SIG-M5 treated with dmso at 0.1 percent for 504 hours (cell line): ENCODE data around the gene P2RX2.
"Not testable (repeated sequence)": the region's sequence is repeated elsewhere in the genome, so short reads cannot be mapped to it uniquely, and the experiment has no call there.

ENCODE experiments used
- DNase-seq: peaks from one replicate; lab custom pipeline; 2025; ENCODE audit not compliant: unreplicated experiment; lab: John Stamatoyannopoulos, UW

Gene P2RX2

DNA sequence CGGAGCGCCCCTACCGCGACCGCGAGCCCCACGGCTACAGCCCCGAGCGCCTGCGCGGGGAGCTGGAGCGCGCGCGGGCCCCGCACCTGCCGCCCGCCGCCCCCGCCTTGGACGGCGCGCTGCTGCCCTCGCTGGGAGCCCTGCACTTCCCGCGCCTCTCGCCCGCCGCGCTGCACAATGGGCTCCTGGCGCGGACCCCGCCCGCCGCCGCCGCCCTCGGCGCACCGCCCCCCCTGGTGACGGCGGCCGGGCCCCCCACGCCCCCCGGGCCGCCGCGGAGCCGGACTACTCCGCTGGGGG lies 35.2 kb upstream of the P2RX2 start:
- DNase-seq = no peak

DNA sequence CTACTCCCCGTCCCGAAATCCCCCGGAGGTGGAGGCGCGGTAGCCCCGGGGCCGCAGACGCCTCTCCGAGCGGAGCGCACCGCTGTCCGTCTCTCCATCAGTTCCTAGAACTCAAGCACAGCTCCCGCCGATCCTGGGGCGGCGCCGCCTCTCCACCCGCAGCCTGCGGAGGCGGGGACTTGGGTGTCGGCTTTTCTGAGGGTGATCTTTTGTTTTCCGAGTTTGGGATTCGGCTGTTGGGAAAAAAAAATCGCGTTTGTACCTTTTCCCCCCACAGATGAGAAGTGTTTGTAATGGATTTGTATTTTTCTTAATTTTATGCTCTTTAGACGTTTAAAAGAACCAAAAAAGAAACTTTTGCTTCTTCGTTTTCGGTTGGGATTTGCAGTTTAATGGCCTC lies 34.8 kb upstream of the P2RX2 start:
- DNase-seq = no peak

DNA sequence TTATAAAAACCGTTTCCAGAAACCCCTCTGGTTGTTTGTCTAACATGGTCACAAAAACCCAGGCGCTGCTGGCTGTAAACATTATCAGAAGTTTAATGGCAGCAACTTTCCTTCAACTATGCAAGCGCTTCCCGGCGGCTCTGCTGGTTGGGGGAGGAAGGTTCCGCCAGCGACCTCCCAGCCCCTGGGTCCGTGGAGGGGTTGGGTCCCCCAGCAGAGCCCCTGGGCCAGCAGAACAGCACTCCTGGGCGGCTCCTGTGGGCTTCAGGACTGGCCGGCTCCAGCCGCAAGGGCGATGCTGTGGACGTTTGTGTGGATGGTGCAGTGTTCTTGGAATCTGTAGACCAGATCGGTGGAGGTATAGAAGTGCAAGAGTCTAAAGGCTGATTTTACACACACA lies 34.1 kb upstream of the P2RX2 start:
- DNase-seq = no peak

DNA sequence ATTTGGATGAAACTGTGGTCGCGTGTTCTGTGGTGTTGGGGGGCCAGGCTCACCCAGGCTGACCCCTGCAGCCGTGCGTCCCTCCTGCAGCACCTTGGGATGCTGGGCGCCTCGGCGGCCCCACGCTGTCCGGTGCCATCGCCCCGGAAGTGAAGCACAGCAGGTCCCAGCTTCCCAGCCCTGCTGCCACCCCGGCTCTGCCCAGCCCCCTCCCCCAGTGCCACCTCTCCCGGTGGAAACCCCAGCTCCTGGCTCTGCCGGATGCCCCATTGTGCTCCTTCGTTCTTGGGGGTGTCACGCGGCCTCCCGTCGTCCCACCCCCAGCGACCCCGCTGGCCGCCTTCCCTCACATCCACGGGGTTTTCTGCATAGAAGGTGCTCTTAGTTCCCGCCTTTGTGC lies 33.4 kb upstream of the P2RX2 start:
- DNase-seq = no peak

DNA sequence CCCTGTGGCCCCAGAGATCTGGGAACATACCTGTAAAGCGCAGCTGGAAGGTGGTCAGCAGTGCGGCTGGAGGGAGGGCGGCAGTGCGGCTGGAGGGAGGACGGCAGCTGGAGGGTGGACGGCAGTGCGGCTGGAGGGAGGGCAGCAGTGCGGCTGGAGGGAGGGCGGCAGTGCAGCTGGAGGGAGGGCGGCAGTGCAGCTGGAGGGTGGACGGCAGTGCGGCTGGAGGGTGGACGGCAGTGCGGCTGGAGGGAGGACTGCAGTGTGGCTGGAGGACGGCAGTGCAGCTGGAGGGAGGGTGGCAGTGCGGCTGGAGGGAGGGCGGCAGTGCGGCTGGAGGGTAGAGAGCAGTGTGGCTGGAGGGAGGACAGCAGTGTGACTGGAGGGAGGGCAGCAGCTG lies 31.6 kb upstream of the P2RX2 start:
- no peak for DNase-seq

DNA sequence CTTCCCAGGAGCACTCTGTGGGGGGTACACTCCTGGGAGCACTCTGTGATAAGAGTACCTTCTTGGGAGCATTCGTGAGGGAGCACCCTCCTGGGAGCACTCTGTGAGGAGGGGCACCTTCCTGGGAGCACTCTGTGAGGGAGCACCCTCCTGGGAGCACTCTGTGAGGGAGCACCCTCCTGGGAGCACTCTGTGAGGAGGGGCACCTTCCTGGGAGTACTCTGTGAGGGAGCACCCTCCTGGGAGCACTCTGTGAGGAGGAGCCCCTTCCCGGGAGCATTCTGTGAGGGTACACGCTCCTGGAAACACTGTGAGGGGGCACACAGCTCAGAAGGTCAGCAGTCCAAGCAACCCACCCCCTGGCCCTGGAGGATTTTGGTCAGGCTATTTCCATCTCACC lies 30.8 kb upstream of the P2RX2 start:
- DNase-seq = no peak

DNA sequence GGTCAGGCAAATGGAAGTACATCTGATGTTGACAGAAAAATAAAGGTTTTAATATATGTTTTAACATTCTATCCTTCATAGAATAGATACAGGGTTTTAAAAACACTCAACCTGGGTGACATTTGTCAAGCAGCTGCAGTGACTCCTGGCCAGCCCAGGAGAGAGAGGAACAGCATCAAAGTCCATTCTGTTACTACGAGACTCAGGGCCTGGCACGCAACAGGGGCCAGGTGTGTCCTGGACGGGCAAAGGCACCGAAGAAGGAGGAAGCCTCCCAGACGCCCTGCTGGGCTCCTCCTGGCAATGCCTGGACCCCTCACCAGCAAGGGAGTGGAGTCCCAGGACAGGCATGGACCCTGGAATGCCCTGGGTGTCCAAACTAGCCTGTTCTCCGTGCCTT lies 30.3 kb upstream of the P2RX2 start:
- DNase-seq = no peak

DNA sequence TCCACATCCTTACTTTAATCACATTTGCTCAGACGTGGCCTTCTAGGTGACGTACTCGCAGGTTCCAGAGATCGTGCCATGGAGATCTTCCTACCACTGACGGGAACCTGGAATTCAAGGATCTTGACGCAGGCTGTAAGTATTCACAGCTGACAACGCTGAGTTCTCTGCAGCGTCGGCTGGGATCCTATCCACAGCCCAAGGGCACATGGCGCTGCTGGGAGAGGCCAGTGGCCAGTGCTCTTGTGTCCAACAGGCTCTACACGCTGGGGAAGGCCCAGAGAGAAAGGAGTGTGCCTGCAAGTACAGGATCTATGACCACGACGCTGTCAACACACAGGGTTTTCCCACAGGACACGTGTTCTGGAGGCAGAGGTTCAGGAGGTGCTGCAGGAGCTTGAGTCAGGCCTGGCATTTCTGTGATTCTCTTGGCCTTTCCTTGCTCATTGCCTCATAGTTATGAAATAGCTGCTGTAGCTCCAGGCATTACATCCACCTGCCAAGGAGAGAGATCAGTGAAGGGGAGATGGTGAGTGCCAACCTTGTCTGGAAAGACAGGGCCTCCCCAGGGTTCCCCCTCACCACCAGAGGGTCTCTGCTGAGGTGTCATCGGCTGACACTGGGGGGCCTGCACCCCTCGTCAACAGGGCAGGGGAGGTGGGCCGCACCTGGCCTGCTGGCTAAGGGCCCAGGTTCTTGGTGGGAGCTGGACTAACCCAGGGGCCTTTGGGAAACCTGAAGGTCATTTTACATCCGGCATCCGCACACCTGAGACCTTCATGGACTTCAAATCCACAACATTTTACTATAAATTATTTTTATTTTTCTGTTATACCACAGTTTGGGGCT lies 29.5 kb upstream of the P2RX2 start:
- no peak for DNase-seq

DNA sequence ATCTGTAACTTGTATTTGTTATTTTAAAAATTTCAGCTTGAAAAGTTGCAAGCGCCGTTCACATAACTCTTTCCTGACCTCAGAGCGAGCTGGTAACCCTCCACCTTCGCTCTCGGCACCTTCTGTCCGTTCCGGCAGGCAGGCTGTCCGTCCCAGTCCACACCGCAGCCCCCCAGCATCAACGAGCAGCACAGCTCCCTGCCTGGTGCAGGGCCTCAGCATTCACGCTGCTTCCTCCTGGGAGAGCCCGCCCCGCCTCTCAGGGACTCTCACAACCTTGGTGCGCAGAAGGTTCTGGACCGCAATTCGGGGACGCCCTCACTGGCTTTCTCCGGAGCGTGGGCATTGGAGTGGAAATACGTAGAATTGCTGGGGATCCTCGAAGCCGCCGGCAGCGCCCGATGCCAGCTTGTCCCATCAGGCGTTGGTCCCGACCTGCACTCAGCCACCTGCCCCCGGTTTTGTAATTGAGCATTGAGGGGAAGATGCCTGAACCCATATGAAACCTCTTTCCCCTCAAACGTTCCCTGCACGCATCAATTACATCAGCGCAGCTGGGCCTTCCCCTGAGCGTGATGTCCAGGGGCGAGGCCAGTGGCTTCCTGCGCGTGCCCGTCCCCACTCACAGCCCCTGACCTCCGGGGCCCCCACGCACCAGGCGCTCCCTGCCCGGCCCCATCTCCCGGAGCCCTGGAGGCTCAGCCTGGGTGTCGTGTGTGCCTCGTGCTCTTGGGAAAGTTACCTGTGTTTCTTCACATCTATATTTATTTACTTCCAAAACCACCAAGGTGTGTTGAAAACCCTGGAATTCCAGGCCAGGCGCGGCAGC lies 27.3 kb upstream of the P2RX2 start:
- no peak for DNase-seq

DNA sequence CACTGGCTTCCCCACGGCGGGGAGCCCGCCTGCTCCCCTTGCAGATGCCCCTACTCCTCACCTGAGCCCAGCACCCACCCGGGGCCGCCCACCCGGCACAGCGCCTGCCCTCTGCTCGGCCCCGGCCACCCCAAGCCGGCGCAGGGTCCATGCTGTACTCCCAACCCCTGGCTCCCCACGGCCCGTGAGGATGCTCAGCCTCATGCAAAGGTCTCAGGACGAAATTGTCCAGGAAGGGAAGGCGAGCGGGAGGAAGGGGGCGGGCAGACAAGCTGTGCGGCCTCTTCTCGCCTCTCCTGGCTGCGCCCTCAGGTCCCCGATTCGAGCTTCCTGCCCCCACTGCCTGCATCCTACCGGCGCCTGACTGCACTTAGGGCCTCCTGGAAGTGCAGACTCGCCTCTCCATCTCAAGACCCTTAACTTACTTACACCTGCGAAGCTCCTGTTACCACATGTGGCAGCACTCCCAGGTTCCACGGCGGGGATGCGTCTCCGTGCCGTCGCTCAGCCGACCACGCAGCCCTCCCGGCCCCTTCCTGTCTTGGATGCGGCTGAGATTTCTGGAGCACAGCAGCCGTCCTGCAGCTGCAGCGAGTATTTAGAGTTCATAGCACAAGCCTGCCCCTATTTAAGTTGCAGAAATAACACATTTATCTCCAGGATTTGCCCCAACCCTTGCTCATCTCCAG lies 26.1 kb upstream of the P2RX2 start:
- DNase-seq = no peak

DNA sequence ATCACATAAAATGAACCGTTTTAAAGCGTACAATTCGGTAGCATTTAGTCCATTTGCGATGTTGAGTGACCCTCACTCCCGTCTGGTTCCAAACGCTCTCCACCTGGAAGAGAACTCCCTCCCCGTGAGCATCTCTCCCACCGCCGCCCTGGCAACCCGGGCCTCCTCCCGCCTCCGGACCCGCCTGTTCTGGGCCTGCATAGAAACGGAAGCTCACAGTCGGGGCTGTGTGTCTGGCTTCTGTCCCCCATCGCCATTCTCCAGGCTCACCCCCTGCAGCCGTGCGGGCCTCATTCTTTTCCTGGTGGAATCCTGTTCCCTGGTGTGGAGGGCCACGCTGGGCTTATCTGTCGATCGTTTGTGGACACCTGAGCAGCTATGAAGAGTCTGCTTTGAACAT lies 25.5 kb upstream of the P2RX2 start:
- DNase-seq = no peak

DNA sequence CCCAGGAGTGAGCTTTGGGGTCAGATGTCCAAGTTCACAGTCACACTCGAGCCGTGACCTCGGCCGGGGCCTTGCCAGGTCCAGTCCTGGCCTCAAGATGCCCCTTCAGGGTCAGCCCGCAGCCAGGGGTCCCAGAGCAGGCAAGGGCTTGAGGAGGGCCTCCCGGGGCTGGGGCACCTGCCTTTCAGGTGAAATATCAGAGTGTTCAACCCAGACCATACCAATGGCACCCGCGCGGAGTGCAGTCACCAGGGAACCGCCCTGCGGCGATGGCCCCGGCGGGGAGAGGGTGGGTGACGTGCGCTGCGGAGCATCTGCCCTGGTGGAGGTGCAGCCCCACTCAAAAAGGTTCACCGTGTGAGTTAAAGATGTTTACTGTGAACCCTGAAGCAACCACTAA lies 25.1 kb upstream of the P2RX2 start:
- DNase-seq = no peak

DNA sequence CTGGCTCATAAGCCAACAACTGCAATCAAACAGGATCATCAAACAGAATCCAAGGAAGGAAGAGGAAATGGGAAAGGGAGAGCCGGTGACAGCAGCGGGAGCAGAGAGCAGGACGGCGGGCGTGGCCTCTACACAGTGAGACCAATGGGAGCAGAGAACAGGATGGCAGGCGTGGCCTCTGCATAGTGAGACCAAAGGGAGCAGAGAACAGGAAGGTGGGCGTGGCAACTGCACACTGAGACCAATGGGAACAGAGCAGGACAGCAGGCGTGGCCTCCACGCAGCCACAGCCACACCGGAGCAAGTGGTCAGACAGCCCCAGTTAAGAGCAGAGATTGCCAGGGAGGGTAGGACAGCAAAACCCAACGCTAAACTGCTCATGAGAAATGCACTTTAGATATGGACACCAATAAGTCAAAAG lies 24.6 kb upstream of the P2RX2 start:
- peak; percentile 75 for DNase-seq

DNA sequence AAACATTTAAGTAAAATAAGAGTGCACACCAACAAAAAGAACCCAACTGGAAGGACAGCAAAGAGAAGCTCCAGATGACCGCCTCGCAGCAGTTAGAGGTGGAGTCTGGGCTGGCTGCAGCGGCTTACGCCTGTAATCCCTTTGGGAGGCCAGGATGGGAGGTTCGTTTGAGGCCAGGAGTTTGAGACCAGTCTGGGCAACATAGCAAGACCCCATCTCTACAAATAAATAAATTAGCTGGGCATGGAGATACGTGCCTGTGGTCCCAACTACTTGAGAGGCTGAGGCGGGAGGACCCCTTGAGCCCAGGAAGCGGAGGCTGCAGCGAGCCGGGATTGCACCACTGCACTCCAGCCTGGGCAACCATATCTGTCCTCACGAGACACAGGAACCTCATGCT lies 23.4 kb upstream of the P2RX2 start:
- DNase-seq = no peak

DNA sequence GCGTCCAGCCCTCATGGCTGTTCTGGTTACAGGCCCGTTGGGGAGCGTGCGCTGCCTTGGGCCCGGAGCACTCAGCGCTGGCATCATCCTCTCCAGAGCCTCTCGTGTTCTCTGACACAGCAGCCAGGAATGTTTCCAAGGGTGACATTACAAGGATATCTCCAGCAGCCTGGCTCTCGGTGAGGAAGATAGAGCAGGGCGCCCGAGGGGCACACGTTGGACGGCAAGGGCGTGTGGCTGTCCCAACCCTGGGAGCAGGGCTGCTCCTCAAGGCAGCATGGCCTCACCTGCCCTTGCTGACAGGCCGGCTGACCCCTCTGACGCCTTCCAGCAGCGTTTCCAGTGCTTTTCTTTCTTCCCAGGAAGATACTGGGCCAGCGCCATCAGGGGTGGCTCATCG lies 22.6 kb upstream of the P2RX2 start:
- DNase-seq = no peak

DNA sequence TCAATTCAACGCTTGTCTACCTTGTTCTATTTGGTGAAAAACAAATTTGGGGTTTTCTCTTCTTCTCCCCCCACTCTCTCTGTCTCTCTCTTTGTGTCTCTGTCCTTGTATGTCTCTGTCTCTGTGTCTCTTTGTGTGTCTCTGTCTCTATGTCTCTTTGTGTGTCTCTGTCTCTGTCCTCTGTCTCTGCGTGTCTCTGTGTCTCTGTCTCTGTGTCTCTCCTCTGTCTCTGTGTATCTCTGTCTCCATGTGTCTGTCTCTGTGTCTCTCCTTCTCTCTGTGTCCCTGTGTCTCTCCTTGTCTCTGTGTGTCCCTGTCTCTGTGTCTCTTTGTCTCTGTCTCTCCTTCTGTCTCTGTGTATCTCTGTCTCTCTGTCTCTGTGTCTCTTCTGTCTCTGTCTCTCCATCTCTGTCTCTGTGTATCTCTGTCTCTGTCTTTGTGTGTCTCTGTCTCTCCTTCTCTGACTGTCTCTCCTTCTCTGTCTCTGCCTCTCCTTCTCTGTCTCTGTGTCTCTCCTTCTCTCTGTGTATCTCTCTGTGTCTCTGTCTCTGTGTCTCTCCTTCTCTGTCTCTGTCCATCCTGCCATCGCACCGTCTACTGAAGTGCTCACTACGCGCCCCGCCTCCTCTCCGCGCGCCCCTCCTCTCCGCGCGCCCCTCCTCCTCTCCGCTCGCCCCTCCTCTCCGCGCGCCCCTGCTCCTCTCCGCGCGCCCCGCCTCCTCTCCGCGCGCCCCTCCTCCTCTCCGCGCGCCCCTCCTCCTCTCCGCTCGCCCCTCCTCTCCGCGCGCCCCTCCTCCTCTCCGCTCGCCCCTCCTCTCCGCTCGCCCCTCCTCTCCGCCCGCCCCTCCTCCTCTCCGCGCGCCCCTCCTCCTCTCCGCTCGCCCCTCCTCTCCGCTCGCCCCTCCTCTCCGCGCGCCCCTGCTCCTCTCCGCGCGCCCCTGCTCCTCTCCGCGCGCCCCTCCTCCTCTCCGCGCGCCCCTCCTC lies 21.0 kb upstream of the P2RX2 start:
- peak; percentile 57 for DNase-seq

DNA sequence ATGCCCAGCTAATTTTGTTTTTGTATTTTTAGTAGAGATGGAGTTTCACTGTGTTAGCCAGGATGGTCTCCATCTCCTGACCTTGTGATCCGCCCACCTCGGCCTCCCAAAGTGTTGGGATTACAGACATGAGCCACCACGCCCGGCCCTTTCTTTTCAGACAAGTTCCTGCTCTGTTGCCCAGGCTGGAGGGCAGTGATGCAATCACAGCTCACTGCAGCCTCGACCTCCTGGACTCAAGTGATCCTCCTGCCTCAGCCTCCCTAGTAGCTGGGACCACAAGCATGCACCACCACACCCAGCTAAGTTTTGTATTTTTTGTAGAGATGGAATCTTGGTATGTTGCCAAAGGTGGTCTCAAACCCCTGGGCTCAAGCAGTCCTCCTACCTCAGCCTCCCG lies 19.1 kb upstream of the P2RX2 start:
- not testable (repeated sequence) for DNase-seq

DNA sequence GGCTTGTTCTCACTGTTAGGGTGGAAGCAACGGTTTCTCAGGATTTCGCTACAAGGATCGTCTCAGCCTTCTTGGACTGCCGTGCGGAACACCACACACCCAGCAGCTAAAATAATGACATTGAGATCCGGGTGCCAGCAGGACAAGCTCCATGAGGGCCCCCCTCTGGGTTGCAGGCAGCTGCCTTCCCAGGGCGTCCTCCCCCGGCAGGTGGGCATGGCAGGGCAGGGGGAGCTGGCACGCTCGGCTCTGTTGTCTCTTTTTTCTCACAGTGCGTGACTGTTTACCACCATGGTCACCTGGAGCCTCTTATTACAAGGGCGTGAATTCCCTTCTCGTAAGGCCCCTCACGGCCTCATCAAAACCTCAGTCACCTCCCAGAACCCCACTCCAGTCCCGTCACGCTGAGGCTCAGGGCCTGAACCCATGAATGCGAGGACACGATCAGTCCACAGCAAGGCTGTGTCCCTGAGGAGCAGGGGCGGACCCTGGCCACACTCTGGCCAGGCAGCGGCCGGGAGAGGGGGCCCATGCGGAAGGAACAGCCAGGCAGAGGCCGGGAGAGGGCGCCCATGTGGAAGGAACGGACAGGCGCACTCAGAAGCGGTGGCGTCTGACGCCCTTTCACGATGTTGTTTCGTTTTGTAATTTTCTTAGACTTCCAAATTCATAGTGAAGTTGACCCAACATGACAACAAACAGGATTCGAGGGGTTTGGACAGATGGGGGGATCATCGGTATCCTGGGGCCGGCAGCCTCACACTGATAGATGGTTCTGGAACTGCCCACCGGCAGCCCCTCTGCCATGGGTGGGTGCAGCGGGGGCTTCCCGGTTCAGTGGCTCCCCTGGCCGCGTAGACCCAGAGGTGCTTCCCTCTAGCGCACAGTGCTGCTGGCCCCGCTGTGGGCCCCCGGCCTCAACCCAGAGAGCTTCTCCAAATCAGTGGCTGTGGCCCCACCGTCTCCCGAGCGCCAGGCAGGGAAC lies 18.2 kb upstream of the P2RX2 start:
- DNase-seq = peak; percentile 71

DNA sequence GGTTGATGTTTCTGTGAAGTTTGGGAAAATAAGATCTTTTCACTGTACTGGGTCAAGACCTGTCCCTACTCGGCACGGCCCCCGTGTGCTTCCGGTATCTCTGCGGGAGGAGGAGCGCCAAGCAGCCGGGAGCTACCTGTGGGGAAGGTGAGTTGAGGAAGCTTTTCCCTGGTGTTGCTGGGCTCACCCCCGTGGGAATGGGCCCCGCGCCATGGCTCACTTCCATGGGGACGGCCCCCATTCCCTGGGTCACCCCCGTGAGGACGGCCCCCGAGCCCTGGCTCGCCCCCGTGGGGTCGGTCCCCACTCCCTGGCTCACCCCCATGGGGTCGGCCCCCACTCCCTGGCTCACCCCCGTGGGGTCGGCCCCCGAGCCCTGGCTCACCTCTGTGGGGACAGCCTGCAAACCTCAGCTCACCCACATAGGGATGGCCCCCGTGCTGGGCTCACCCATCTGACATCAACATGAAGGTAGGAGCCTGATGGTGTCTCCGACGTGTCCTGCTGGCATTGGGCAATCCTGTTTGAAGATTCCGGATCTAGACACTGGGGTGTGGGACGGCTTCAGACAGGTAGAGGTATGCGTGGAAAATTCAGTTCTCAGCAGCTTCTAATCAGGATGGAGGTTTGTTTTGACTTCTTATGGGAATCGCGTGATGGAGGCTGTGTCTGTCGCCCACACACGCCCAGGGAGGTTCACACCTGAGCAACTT lies 17.2 kb upstream of the P2RX2 start:
- no peak for DNase-seq
